COR-L47 (cell line): Measurements from ENCODE around the gene APC2.
"Not testable (repeated sequence)": the region's sequence is repeated elsewhere in the genome, so short reads cannot be mapped to it uniquely, and the experiment has no call there.

Experiments
- DNase-seq: peaks from one replicate; lab custom pipeline; 2025; lab: John Stamatoyannopoulos, UW

APC2 gene

DNA sequence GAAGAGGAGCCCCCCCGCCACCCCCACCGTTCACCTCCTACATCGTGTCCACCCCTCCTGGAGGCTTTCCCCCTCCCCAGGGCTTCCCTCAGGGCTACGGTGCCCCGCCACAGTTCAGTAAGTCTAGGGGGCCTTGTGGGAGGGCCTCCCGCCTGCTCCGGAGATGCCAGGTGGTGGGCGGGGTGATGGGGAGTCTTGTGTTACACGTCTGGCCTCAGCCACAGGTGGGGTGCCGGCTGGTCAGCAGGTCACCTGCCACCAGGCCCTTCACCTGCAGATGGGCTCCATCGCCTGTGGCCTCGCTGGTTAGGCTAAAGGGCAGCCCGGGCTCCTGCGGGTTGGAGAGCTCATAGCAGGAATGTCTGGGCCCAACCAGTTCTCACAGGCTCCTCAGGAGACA lies 19.7 kb upstream of the APC2 start:
- DNase-seq, result no peak

DNA sequence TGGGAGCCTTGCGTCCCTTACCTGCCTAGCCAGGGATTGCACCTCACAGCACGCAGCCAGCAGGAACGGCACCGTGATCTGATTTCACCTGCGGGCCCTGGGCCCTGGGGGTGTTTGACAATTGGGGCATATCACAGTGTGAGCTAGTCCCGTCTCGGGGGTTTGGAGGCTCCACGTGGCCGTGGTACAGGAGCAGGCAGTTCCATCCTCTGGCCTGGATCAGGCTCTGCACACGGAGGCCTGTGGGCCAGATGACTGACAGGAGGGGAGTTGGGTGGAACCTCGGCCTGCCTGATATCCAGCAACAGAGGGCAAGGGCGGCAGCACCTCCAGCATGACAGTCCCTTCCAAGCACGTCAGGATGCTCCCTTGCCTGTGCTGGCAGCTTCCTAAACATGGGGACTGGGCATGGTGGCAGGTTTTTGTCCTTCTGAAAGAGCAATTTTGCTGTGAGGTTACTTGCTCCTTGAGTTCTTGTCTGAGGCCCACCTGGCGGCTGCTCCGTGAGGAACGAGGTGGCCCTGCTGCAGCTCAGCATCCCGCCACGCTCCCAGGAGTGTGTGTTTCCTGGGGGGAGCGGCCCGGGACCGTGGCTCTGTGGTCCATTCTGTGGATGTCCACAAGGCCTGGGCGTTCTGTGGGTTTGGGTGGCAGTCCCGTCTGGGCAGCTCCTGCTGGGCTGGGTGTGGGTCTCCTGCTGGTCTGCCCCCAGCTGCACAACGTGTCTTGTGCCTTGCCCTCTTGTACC lies 18.0 kb upstream of the APC2 start:
- DNase-seq, result no peak

- no peak for DNase-seq
Measured at GRCh38 chr19:1432507-1432887, 17.4 kb upstream of the APC2 start.

DNA sequence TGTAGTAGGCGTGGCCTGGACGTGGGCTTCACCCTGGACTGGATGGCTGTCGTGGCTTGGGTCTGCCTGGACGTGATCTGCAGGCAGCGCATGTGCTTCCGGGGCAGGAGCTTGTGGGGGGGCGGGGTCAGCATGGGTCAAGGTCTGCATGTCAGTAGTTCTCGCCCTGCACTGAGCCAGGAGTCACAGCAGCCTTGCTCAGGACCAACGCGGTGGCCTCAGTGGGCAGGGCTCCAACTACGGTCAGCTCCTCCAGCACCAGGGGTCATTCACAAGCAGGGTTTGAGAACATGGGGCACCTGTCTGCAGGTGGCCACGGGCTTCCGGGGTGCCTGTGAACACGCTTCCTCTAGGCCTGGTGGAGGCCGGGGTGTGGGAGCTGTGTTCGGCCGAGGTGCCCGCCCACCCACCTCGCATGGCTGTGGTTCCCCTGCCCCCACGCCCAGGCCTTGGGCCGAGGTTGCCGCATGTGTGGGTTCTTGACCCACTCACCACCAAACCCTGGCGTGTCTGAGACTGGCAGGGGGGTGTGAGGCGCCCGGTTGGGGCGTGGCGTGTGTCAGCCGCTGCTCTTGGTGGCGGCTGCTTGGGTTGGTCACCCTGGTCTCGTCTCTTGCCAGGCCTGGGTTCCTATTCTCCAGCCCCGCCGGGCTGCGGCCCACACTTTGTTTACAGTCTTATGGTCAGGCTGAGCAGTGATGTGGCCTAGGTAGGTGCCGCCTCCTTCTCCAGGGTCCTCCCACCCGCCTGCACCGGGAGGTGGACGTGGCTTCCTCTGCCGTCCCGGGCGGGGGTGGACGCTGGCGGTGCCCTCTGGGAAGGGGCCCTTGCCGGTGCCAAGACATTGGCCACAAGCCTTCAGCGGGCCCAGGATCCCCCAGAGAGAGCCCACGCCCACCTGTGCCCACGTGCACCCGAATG lies 16.5 kb upstream of the APC2 start:
- DNase-seq, result no peak

GRCh38 chr19:1434040-1434366 lies 15.9 kb upstream of the APC2 start:
- DNase-seq, result no peak

GRCh38 chr19:1434577-1435060 lies 15.3 kb upstream of the APC2 start:
- DNase-seq, result no peak

DNA sequence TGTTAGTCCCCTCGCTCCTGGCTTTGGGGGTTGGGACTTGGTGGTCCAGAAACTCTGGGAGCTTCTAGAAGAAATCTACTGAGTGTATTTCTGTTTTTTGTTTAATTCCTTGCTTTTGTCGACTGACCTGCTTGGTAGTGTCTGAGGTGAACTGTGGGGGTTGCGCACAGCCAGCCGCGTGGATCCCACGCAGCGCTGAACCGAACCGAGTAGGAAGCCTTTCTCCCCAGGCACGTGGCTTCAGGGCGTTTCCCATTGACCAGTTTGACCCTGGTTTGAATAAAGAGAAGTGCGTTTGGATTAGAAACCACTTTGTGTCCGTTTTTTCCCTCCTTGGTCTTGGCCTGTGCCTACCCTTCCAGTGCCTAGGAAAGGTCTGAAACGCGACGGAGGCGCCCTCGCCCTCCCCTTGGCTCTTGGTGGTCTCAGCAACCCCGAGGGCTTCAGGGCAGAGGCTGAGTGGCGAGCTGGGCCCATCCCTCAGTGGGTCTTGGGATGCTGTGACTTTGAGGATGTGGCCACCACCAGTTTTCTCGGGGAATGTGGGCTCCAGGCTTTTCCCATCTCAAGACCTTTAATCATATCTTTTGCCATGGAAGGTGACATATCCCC lies 14.4 kb upstream of the APC2 start:
- no peak for DNase-seq

GRCh38 chr19:1437609-1438008 lies 12.3 kb upstream of the APC2 start:
- no peak for DNase-seq

DNA sequence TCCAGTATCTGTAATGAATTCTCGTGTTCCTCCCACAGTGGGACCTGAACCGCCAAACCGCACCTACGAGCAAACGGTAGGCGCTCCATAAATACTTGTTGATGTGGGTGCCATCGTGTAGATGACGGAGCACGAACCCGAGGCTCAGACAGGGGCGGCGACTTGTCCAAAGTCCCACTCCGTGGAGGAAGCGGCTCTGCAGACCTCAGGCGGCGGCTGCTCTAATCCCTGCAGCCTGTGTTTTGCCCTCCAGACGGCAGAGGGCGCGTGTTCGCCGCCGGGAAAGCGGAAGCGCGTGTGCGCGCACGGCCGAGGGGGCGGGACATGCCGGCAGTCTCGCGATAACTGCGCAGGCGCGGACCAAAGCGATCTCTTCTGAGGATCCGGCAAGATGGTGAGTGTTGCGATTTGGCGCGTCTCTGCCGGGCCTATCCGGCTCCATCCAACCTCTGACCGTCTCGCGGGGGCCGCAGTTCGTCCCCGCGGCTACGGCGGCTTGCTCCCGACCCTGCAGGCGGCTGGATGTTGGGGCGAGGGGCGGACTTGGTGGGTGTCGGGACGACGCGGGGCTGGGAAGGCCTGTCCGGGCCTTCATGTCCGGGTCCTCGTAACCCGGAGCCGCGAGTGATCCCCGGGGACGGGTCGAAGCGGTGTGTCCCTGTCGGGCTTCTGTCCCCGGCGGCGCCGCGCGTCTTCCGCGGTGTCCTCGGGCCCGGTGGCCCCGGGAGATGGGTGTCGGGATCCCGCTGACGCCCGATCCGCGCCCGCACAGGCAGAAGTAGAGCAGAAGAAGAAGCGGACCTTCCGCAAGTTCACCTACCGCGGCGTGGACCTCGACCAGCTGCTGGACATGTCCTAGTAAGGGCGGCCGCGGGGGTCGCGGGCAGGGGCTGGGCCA lies 11.6 kb upstream of the APC2 start, which contains the start of gene RPS15:
Gene RPS15, plus strand, starts transcription at position 362 of the 898 bp plus-strand sequence. Its CDS starts 30 bp downstream, at position 392.
- DNase-seq, result peak; percentile 94

DNA sequence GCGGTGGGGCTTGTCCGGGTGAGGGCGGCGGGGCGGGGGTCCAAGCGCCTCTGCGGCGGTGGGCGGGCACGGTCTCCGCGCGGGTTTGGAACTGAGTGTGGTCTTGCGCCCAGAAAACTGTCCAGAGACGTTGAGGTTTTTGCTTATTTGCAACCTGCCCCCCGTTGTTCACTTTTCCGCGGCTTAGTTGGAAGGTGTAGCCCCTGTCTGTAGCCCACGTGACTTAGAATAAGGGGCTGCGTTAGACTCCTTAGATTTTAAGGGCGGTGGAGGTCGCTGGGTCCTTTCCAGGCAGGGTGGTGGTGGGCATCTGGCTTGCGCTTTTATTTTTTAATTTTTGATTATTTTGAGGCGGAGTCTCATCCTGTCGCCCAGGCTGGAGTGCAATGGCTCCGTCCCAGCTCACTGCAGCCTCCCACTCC lies 11.0 kb upstream of the APC2 start:
- DNase-seq, result no peak

- not testable (repeated sequence) for DNase-seq
Measured at GRCh38 chr19:1439525-1440417, 10.2 kb upstream of the APC2 start.

GRCh38 chr19:1440418-1440801 lies 9.5 kb upstream of the APC2 start:
- DNase-seq, result no peak

GRCh38 chr19:1441022-1441426 lies 8.9 kb upstream of the APC2 start:
- DNase-seq, result no peak

DNA sequence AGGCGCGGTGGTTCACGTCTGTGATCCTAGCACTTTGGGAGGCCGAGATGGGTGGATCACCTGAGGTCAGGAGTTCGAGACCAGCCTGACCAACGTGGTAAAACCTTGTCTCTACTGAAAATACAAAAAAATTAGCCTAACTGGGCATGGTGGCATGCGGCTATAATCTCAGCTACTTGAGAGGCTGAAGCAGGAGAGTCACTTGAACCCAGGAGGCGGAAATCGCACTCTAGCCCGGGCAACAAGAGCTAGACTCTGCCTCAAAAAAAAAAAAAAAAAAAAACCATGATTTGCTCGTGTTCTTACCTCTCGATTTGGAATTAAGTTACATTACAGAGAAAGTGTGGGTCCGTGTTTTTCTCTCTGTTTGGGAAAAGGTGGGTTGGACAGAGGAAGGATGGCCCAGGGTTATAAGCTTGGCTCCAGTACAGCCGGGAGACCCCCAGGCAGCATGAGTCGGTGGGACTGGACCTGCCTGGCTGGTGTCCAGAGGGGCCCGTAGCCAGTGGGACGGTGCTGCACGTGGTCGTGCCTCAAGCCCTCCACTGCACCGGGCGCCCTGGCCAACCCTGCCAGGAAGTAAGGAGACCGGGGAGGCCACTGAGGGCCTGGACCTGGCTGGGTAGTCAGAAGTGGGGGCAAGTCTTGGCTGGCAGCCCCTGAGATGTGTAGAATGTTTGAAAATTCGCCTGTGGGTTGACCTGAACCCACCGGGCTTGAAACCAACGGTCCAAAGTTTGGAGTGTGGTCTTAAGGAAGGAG lies 8.1 kb upstream of the APC2 start:
- no peak for DNase-seq

- peak; percentile 29 for DNase-seq
Measured at GRCh38 chr19:1445185-1445931, 4.6 kb upstream of the APC2 start.

GRCh38 chr19:1445932-1446712 lies 3.8 kb upstream of the APC2 start:
- peak; percentile 70 for DNase-seq

DNA sequence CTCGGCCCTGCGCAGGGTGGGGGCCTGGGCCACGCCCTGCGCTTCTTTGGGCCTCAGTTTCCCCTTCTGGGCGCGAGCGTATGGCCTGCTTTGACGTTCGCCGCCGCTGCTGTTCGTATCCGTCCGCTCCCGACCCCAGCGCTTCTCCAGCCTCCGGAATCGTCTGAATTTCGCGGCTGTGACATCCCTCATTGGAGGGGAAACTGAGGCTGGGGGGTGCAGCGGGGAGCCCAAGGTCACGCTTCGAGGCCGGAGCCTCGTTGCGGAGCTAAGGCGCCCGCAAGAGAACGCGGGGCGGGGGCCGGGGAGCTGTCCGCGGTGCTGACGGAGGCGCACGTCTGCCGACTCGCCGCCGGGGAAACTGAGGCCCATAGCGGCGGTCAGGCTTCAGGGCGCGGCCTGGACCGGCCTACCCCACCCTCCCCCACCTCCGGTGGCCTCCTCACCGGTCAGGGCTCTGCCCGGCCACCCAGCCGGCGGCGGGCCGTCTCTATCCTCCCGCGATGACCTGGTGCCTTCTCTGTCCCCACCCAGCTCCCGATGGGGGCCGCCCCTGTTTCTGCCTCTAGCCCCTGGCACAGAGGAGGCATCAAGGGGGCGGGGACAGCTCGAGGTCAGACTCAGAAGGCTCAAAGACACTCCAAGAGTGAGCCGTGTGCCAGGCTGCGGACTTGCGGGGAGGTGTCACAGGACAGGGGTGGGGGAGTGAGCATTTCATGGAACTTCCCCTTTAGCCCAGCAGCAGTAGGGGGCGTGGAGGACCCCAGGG lies 3.0 kb upstream of the APC2 start:
- DNase-seq, result no peak

GRCh38 chr19:1447504-1447903 lies 2.4 kb upstream of the APC2 start:
- no peak for DNase-seq
